GM12878 (cell line): ENCODE data around the gene HMCN1. TPM values are rescaled to one million over a fixed set of nuclear protein-coding genes. Genes with fewer than 3 reads are reported as not detected.

Experiments used
- BCLAF1 ChIP-seq: fragments of 450-650 bp; IDR thresholded peaks from 2 replicates; pipeline ENCODE4 v1.6.1; 2017; ENCODE audit warnings: antibody characterized with exemption, mild to moderate bottlenecking, moderate library complexity
- BHLHE40 ChIP-seq, 2 experiments: fragments of 450-650 bp in 1 of 2; IDR thresholded peaks; 2 replicates each; pipeline ENCODE4 v1.6.1; 2011 to 2017; ENCODE audit warnings: low read depth in 2 of 2, borderline replicate concordance in 1 of 2, improper control_type of control experiment in 1 of 2, low read length in 1 of 2, mild to moderate bottlenecking in 1 of 2
- ETV6 ChIP-seq, 2 experiments: fragments of 450-650 bp in 1 of 2; IDR thresholded peaks in 1 of 2; conservative IDR thresholded peaks in 1 of 2; 2 replicates each; pipeline ENCODE4 v1.6.1; 2014; ENCODE audit warnings: antibody characterized with exemption in 1 of 2, borderline replicate concordance in 1 of 2, low read depth in 1 of 2, mild to moderate bottlenecking in 1 of 2, moderate library complexity in 1 of 2
- MAX ChIP-seq: IDR thresholded peaks from 2 replicates; pipeline ENCODE4 v1.6.1; 2012; ENCODE audit warnings: low read depth, low read length, improper control_type of control experiment
- MEF2B ChIP-seq: fragments of 450-650 bp; IDR thresholded peaks from 2 replicates; pipeline ENCODE4 v1.6.1; 2018; ENCODE audit warnings: mild to moderate bottlenecking, moderate library complexity; ENCODE audit not compliant: partially characterized antibody, poor library complexity, severe bottlenecking
- PRDM15 ChIP-seq: fragments of 450-650 bp; formaldehyde crosslinking; IDR thresholded peaks from 2 replicates; pipeline ENCODE4 v1.4.0; 2020; ENCODE audit warnings: mild to moderate bottlenecking, moderate library complexity
- RAD21 ChIP-seq: IDR thresholded peaks from 2 replicates; pipeline ENCODE4 v1.6.1; 2011; ENCODE audit warnings: mild to moderate bottlenecking, low read depth, low read length, moderate library complexity; ENCODE audit not compliant: insufficient read depth
- SPI1 ChIP-seq: IDR thresholded peaks from 2 replicates; pipeline ENCODE4 v1.6.1; 2011; ENCODE audit warnings: low read depth, mild to moderate bottlenecking, low read length, moderate library complexity, borderline replicate concordance; ENCODE audit not compliant: insufficient read depth
- SREBF2 ChIP-seq: IDR thresholded peaks from 2 replicates; pipeline ENCODE4 v1.6.1; 2012; ENCODE audit warnings: mild to moderate bottlenecking, low read length
- TCF12 ChIP-seq: IDR thresholded peaks from 2 replicates; pipeline ENCODE4 v1.6.1; 2011; ENCODE audit warnings: low read depth, mild to moderate bottlenecking, low read length
- ZBTB40 ChIP-seq: fragments of 450-650 bp; IDR thresholded peaks from 2 replicates; pipeline ENCODE4 v1.6.1; 2016; ENCODE audit warnings: mild to moderate bottlenecking, moderate library complexity, borderline replicate concordance
- polyA plus RNA-seq, 11 experiments: library from polyadenylated mRNA; depleted of rRNA in 4 of 11; unstranded in 6 of 11; stranded (reverse) in 5 of 11; fragments of >200 nt; fragmentation: Nextera tagmentation in 4 of 11; fragmentation: Illumina TruSeq in 1 of 11; extraction: Ambion mirVana in 4 of 11; extraction: Trizol in 1 of 11; gene quantifications; 1 replicate in 1 of 11; 2 replicates in 10 of 11; pipeline versions ENCODE4 v1.2.1 to v1.2.3, GENCODE V29; 2011 to 2016; ENCODE audit warnings: inconsistent platforms in 2 of 11, missing spikeins in 2 of 11, low read depth in 1 of 11
- total RNA-seq, 4 experiments: library from RNA; depleted of rRNA in 3 of 4; stranded (reverse); fragments of >200 nt in 3 of 4; fragmentation: Illumina TruSeq in 1 of 4; extraction: Trizol in 1 of 4; gene quantifications; 2 replicates each; pipeline versions ENCODE4 v1.2.1 to v1.2.3, GENCODE V29; 2013 to 2021

Gene HMCN1
- total and polyA plus RNA-seq, 10 of the 15 experiments (the other 5 are each of a cell fraction or from before 2014, with no cell fraction given) = under 0.01 to 0.07 TPM; not detected in 8

- TF ChIP-seq BCLAF1 (no peak), MAX (no peak), ETV6 (conservative IDR thresholded peaks at IDR 0.05 in 1 of 2, IDR thresholded peaks at IDR 0.05 in 1 of 2; ENCODE audit: borderline replicate concordance in 1 of 2, low read depth in 1 of 2) (peak in 1 of 2 experiments; percentile 86; a peak in 2 of 4 replicates), BHLHE40 (IDR thresholded peaks at IDR 0.05; ENCODE audit: borderline replicate concordance in 1 of 2, low read depth in 2 of 2, low read length in 1 of 2) (no peak; a peak in 1 of 4 replicates), SPI1 (peak; percentile 93), TCF12 (no peak), PRDM15 (CRISPR knock-in tag) (no peak), RAD21 (no peak), ZBTB40 (peak; percentile 70), SREBF2 (no peak), MEF2B (no peak)
- TF ChIP-seq, all 136 proteins: peak for 13
Measured at GRCh38 chr1:185694081-185694480, 40.1 kb upstream of the HMCN1 start (continued).
